HEK293T (cell line): Measurements from ENCODE around the gene GAB2.

Experiments used
- CTCF ChIA-PET: fragments of 350-600 bp; formaldehyde crosslinking; extraction: SDS; loops from one replicate; lab custom pipeline; 2021; ENCODE audit warnings: antibody characterized with exemption, inconsistent platforms; lab: Yijun Ruan, JAX
- POLR2A ChIA-PET: fragments of 350-600 bp; formaldehyde crosslinking; extraction: SDS; loops from one replicate; lab custom pipeline; 2020; ENCODE audit warnings: antibody characterized with exemption, inconsistent platforms; lab: Yijun Ruan, JAX
- DNase-seq: peaks from one replicate; pipeline ENCODE4 v3.0.0; 2012; ENCODE audit warnings: mixed read lengths; ENCODE audit errors: extremely low spot score
- ARNT ChIP-seq: fragments of 450-650 bp; IDR thresholded peaks from 2 replicates; pipeline ENCODE4 v1.6.1; 2017; ENCODE audit warnings: mild to moderate bottlenecking
- BHLHE40 ChIP-seq: fragments of 450-650 bp; IDR thresholded peaks from 2 replicates; pipeline ENCODE4 v1.6.1; 2016; ENCODE audit warnings: mild to moderate bottlenecking, moderate library complexity, borderline replicate concordance
- CTBP1 ChIP-seq: fragments of 450-650 bp; IDR thresholded peaks from 2 replicates; pipeline ENCODE4 v1.6.1; 2016; ENCODE audit warnings: borderline replicate concordance
- ELF4 ChIP-seq: fragments of 450-650 bp; IDR thresholded peaks from 2 replicates; pipeline ENCODE4 v1.6.1; 2017; ENCODE audit warnings: antibody characterized with exemption
- FOXA1 ChIP-seq: fragments of 450-650 bp; IDR thresholded peaks from 2 replicates; pipeline ENCODE4 v1.6.1; 2016; ENCODE audit warnings: mild to moderate bottlenecking
- FOXK2 ChIP-seq: fragments of 450-650 bp; IDR thresholded peaks from 2 replicates; pipeline ENCODE4 v1.6.1; 2016; ENCODE audit warnings: mild to moderate bottlenecking
- FOXM1 ChIP-seq: fragments of 450-650 bp; IDR thresholded peaks from 2 replicates; pipeline ENCODE4 v1.6.1; 2017; ENCODE audit warnings: mild to moderate bottlenecking, borderline replicate concordance
- HDGF ChIP-seq: fragments of 450-650 bp; IDR thresholded peaks from 2 replicates; pipeline ENCODE4 v1.6.1; 2017; ENCODE audit warnings: antibody characterized with exemption, borderline replicate concordance
- L3MBTL2 ChIP-seq: fragments of 450-650 bp; conservative IDR thresholded peaks from 2 replicates; pipeline ENCODE4 v1.6.1; 2016; ENCODE audit warnings: mild to moderate bottlenecking
- LEF1 ChIP-seq: fragments of 450-650 bp; IDR thresholded peaks from 2 replicates; pipeline ENCODE4 v1.6.1; 2017; ENCODE audit warnings: mild to moderate bottlenecking, borderline replicate concordance
- NFRKB ChIP-seq: fragments of 450-650 bp; IDR thresholded peaks from 2 replicates; pipeline ENCODE4 v1.6.1; 2016; ENCODE audit warnings: mild to moderate bottlenecking, moderate library complexity
- SP1 ChIP-seq: fragments of 450-650 bp; IDR thresholded peaks from 2 replicates; pipeline ENCODE4 v1.6.1; 2017
- SUZ12 ChIP-seq: fragments of 450-650 bp; IDR thresholded peaks from 2 replicates; pipeline ENCODE4 v1.6.1; 2016; ENCODE audit warnings: mild to moderate bottlenecking
- TARDBP ChIP-seq: fragments of 450-650 bp; IDR thresholded peaks from 2 replicates; pipeline ENCODE4 v1.6.1; 2016
- ZNF384 ChIP-seq: fragments of 450-650 bp; IDR thresholded peaks from 2 replicates; pipeline ENCODE4 v1.6.1; 2016
- TF ChIP-seq, protein P1 (sequence below): fragments of 450-650 bp; IDR thresholded peaks from 2 replicates; pipeline ENCODE4 v1.6.1; 2016

Gene GAB2

DNA sequence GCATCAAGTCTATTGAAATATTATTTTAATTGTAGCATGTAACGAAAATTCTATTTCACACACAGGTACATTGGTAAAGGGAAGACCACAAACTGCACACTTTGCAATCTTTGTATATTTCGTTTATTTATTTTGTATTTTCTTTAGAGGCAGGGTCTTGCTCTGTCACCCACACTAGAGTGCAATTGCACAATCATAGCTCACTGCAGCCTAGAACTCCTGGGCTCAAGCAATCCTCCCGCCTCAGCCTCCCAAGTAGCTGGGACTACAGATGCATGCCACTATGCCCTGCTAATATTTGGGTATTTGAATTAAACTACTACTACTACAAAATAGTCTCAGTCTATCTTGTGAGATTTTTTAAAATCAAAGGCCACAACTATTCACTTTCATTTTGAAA lies 42.7 kb downstream of the GAB2 start:
- ChIA-PET POLR2A (no interaction called here), CTCF (no interaction called here)
- no peak for DNase-seq
- no peak for TF ChIP-seq FOXA1
- TF ChIP-seq FOXM1 = no peak
- no peak for TF ChIP-seq FOXK2
- no peak for TF ChIP-seq ELF4
- no peak for TF ChIP-seq ZNF384
- no peak for TF ChIP-seq NFRKB
- no peak for TF ChIP-seq SUZ12
- TF ChIP-seq ARNT = no peak
- TF ChIP-seq TARDBP = no peak
- TF ChIP-seq, protein P1, sequence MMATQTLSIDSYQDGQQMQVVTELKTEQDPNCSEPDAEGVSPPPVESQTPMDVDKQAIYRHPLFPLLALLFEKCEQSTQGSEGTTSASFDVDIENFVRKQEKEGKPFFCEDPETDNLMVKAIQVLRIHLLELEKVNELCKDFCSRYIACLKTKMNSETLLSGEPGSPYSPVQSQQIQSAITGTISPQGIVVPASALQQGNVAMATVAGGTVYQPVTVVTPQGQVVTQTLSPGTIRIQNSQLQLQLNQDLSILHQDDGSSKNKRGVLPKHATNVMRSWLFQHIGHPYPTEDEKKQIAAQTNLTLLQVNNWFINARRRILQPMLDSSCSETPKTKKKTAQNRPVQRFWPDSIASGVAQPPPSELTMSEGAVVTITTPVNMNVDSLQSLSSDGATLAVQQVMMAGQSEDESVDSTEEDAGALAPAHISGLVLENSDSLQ = no peak
- no peak for TF ChIP-seq HDGF
- no peak for TF ChIP-seq BHLHE40
- TF ChIP-seq L3MBTL2 = no peak
- no peak for TF ChIP-seq CTBP1
- no peak for TF ChIP-seq LEF1
- TF ChIP-seq SP1 = no peak

DNA sequence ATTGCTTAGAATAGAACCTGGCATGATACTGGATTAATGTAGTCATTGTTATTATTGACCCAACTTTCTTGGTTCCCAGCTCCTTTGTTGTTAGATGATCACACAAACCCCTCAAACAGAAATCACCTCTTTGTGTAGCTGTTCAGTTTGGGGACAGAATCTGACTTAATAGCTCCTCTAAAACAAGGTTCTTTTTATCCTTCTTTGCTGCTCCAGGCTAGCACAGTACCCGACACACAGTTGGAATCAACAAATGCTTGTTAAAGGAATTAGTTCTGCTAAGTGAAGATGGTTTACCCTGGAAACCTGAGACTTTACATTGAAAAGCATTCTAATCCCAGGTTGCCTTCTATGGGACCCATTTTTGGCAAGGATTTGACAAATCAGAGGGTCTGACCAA lies 43.9 kb downstream of the GAB2 start:
- ChIA-PET POLR2A (no interaction called here), CTCF (no interaction called here)
- TF ChIP-seq BHLHE40 (no peak), SP1 (no peak), SUZ12 (no peak)
- DNase-seq = no peak

DNA sequence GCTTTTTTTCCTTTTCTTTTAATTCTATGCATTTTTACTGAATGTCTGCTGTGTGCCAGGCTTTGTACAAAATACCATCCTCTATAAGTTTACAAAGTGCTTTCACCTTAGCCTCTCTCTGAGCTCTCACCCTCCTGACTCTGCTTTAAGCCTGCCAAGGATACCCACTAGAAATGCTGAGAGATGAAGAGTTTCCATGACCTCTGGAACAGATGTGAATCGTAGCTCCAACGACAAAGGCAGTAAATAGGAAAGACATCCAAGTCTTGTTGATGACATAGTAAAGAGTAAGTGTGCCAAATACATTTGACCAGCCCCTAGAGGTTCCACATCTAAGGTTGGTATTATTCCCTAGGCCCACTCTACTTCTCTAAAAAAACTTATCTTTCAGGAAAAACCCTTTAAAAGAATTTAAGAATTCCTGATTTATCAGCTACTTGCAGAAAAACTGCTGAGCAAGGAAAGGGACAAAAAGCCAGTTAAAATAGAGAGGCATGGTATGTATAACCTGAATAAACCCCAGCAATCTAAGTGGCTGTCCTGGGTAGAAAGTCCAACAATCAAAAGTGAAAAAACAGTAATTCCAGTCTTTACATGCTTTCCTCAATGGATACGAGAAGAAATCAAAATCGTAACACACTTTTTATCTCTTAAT lies 45.4 kb downstream of the GAB2 start:
- POLR2A ChIA-PET = no interaction called here

DNA sequence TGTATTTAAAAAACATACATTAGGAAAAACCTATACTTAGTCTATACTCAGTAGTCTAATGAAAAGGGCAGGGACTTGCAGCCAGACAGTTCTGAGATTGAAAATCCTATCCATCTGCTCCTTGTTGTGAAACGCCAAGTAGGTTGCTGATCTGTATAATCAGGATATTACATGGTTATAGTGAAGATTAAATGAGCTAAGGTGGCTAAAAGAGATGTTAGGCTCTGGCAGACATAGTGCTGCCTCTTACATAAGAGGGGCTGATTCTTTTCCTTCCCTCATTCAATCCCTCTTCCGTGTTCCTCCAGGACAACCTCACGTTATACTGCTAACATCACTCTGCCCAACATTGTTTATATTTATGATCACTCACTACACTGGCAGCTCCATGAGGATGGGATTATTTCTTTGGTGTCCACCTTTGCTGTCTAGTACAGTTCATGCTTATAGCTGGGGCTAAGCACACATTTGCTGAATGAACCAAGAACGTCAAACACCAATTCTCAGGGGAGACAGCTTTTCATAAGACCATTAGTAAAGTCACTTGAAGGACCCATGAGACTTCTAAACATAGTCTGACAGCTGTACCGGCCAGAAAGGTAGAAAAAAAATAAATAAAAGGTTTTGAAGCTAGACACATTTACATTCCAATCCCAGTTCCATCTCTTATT lies 46.3 kb downstream of the GAB2 start:
- DNase-seq = no peak
- ChIA-PET POLR2A (no interaction called here), CTCF (interaction anchor here (0.6 to 0.9 kb wide), 2 partner anchors 37 to 193 kb away, joined by 3 read pairs; no protein-coding TSS in a partner anchor)
- TF ChIP-seq NFRKB (no peak), SUZ12 (no peak), FOXA1 (no peak), LEF1 (no peak), CTBP1 (no peak), ARNT (no peak), HDGF (no peak), ZNF384 (no peak), SP1 (no peak), FOXK2 (no peak), ELF4 (no peak)
- TF ChIP-seq, protein P1 = no peak

More for the DNA sequence above, 45.4 kb downstream of the GAB2 start:
- CTCF ChIA-PET = interaction anchor here (0.6 to 0.9 kb wide), 2 partner anchors 37 to 192 kb away, joined by 3 read pairs; no protein-coding TSS in a partner anchor
- no peak for DNase-seq
- TF ChIP-seq ARNT = no peak
- TF ChIP-seq NFRKB = no peak
- no peak for TF ChIP-seq LEF1
- no peak for TF ChIP-seq ZNF384
- TF ChIP-seq HDGF = no peak
- no peak for TF ChIP-seq BHLHE40
- TF ChIP-seq CTBP1 = no peak
- TF ChIP-seq, protein P1 = no peak
- TF ChIP-seq SUZ12 = no peak
- TF ChIP-seq FOXM1 = no peak
- TF ChIP-seq L3MBTL2 = no peak
- TF ChIP-seq FOXK2 = no peak
- no peak for TF ChIP-seq SP1
- TF ChIP-seq TARDBP = no peak

DNA sequence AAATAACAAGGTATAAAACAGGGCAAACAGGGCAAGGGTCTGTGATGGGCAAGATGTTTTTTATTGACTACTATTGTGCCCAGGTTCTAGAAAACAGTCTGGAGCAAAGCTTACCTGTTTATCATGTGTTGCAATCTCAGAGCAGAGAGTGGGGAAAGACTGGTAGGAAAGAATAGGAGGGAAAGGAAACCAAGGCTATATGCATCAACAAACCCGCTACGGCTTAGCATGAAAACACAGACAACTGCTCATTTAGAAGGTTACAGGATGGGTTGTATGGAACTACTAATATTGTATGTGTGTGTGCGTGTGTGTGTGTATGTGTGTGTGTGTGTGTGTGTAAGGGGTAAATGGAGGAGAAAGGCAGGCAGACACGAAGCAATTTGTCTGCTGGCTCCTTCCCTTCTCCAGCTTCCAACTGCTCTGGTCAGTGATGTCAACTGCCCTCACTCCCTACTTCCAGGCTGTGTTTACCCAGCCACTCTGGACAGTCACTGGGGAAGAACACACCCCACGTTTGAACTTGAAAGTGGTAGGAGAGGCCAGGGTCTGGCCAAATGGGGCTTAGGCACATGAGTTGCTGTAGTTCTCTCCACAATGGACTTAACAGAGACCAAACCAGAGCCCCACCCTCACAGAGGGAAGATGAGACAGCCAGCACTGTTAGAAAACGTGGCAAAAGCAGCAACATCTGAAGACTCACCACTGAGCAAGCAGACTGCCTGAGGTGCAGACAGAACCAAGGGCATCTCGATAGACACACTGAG lies 47.0 kb downstream of the GAB2 start:
- CTCF ChIA-PET = interaction anchor here (0.6 kb wide), 1 partner anchor 46 kb away, joined by 3 read pairs; no protein-coding TSS in a partner anchor
- no peak for DNase-seq
- POLR2A ChIA-PET = no interaction called here
- no peak for TF ChIP-seq BHLHE40
- TF ChIP-seq SP1 = no peak
- TF ChIP-seq ARNT = no peak
- TF ChIP-seq ZNF384 = no peak
- no peak for TF ChIP-seq TARDBP
- no peak for TF ChIP-seq ELF4
- no peak for TF ChIP-seq SUZ12
- TF ChIP-seq FOXM1 = no peak
- TF ChIP-seq, protein P1 = no peak
- no peak for TF ChIP-seq L3MBTL2
- no peak for TF ChIP-seq LEF1
- no peak for TF ChIP-seq NFRKB
- TF ChIP-seq HDGF = no peak
